H1 (cell line): ENCODE measurements around the gene SORBS1. TPM values are rescaled to one million over a fixed set of nuclear protein-coding genes. Genes with fewer than 3 reads are reported as not detected.

Experiments used
- CTCF ChIA-PET: fragments of 300-600 bp; sonication (Branson Sonifier 250); formaldehyde crosslinking; loops from one replicate; lab custom pipeline; 2021; ENCODE audit not compliant: partially characterized antibody; lab: Charles Lee
- POLR2A ChIA-PET: fragments of 300-600 bp; sonication (Branson Sonifier 250); formaldehyde crosslinking; loops from one replicate; lab custom pipeline; 2021; ENCODE audit warnings: inconsistent platforms; ENCODE audit not compliant: partially characterized antibody; lab: Charles Lee
- DNase-seq, 2 experiments: peaks; one replicate each; pipeline versions ENCODE4 v3.0.0 to v3.0.0-alpha.2; 2010 to 2022; ENCODE audit warnings: low spot score in 2 of 2, low read depth in 1 of 2, mixed read lengths in 1 of 2
- FAIRE-seq: peaks from 2 replicates; lab custom pipeline; 2011; peaks lifted over from hg19 to GRCh38; lab: Jason Lieb, UNC
- H2AFZ ChIP-seq: 2 replicates; pipeline ENCODE4 v1.8.1; 2012; ENCODE audit warnings: low read length, inconsistent platforms
- H2AK5ac ChIP-seq: 2 replicates; pipeline ENCODE4 v1.6.1; 2013; ENCODE audit warnings: low read depth, low read length
- H2BK120ac ChIP-seq: replicated peaks from 2 replicates; pipeline ENCODE3; 2013; ENCODE audit warnings: low read depth, low read length, inconsistent platforms
- H2BK12ac ChIP-seq: 2 replicates; pipeline ENCODE4 v1.6.1; 2013; ENCODE audit warnings: low read depth, low read length
- H2BK15ac ChIP-seq: 2 replicates; pipeline ENCODE4 v1.6.1; 2013; ENCODE audit warnings: low read length
- H2BK20ac ChIP-seq: 2 replicates; pipeline ENCODE4 v1.6.1; 2013; ENCODE audit warnings: low read length
- H2BK5ac ChIP-seq: 2 replicates; pipeline ENCODE4 v1.6.1; 2013; ENCODE audit warnings: low read depth, low read length
- H3K14ac ChIP-seq: 2 replicates; pipeline ENCODE4 v1.6.1; 2013; ENCODE audit warnings: inconsistent platforms; ENCODE audit not compliant: insufficient read length
- H3K18ac ChIP-seq: 2 replicates; pipeline ENCODE4 v1.6.1; 2013; ENCODE audit warnings: low read length; ENCODE audit errors: extremely low read depth
- H3K23ac ChIP-seq: 2 replicates; pipeline ENCODE4 v1.6.1; 2013; ENCODE audit warnings: inconsistent platforms; ENCODE audit not compliant: insufficient read length
- H3K23me2 ChIP-seq: 2 replicates; pipeline ENCODE4 v1.6.1; 2013; ENCODE audit warnings: low read depth, low read length
- H3K27ac ChIP-seq: 2 replicates; pipeline ENCODE4 v1.6.1; 2011; ENCODE audit warnings: low read depth, low read length, inconsistent platforms
- H3K27me3 ChIP-seq, 4 experiments: replicated peaks in 1 of 4; 1 replicate in 1 of 4; 2 replicates in 3 of 4; pipeline versions ENCODE4 v1.6.1 to v1.8.1; 2011 to 2013; ENCODE audit warnings: low read length in 3 of 4, mild to moderate bottlenecking in 3 of 4, inconsistent platforms in 2 of 4, mixed read lengths in 2 of 4, moderate library complexity in 1 of 4; ENCODE audit not compliant: control insufficient read depth in 3 of 4, insufficient read depth in 3 of 4; ENCODE audit errors: extremely low read depth in 1 of 4
- H3K36me3 ChIP-seq, 4 experiments: 2 replicates each; pipeline versions ENCODE4 v1.6.1 to v1.8.1; 2011 to 2013; ENCODE audit warnings: mild to moderate bottlenecking in 4 of 4, low read length in 3 of 4, moderate library complexity in 2 of 4, control low read depth in 1 of 4, inconsistent platforms in 1 of 4; ENCODE audit not compliant: insufficient read depth in 4 of 4, control insufficient read depth in 2 of 4
- H3K4ac ChIP-seq: replicated peaks from 2 replicates; pipeline ENCODE3; 2013; ENCODE audit warnings: low read length, low read depth, mixed read lengths, inconsistent platforms; ENCODE audit not compliant: insufficient read length
- H3K4me1 ChIP-seq, 4 experiments: replicated peaks in 1 of 4; 1 replicate in 1 of 4; 2 replicates in 3 of 4; pipeline versions ENCODE4 v1.6.1 to v1.8.1; 2011 to 2013; ENCODE audit warnings: low read length in 3 of 4, inconsistent platforms in 2 of 4, mixed read lengths in 1 of 4; ENCODE audit not compliant: insufficient read depth in 4 of 4, control insufficient read depth in 3 of 4
- H3K4me2 ChIP-seq, 2 experiments: 2 replicates each; pipeline versions ENCODE4 v1.6.1 to v1.8.1; 2011 to 2013; ENCODE audit warnings: low read depth in 2 of 2, low read length in 2 of 2, control low read depth in 1 of 2, inconsistent platforms in 1 of 2, mild to moderate bottlenecking in 1 of 2; ENCODE audit not compliant: insufficient read depth in 1 of 2
- H3K4me3 ChIP-seq, 4 experiments: fragments of 200-600, 300-600 bp in 1 of 4; sonication (generic), shearing (Covaris generic), sonication (Bioruptor Twin) in 1 of 4; 2 replicates each; pipeline versions ENCODE4 v1.5.1 to v1.8.1; 2011 to 2016; ENCODE audit warnings: low read length in 4 of 4, low read depth in 3 of 4, control low read depth in 2 of 4, inconsistent platforms in 2 of 4, mild to moderate bottlenecking in 2 of 4, mixed read lengths in 1 of 4, moderate library complexity in 1 of 4; ENCODE audit not compliant: insufficient read depth in 2 of 4; ENCODE audit errors: extremely low read depth in 1 of 4
- H3K56ac ChIP-seq: replicated peaks from 2 replicates; pipeline ENCODE3; 2013; ENCODE audit warnings: low read depth, mild to moderate bottlenecking, mixed read lengths, low read length, inconsistent platforms; ENCODE audit not compliant: insufficient read length
- H3K79me1 ChIP-seq: 2 replicates; pipeline ENCODE4 v1.6.1; 2013; ENCODE audit warnings: low read depth, low read length, control low read depth
- H3K79me2 ChIP-seq, 2 experiments: 2 replicates each; pipeline versions ENCODE4 v1.6.1 to v1.8.1; 2012 to 2013; ENCODE audit warnings: low read length in 2 of 2, mild to moderate bottlenecking in 2 of 2, inconsistent platforms in 1 of 2; ENCODE audit not compliant: insufficient read depth in 2 of 2, control insufficient read depth in 1 of 2
- H3K9ac ChIP-seq, 4 experiments: replicated peaks in 1 of 4; 1 replicate in 1 of 4; 2 replicates in 3 of 4; pipeline versions ENCODE4 v1.6.1 to v1.8.1; 2011 to 2013; ENCODE audit warnings: low read depth in 3 of 4, low read length in 3 of 4, control low read depth in 2 of 4, mild to moderate bottlenecking in 2 of 4, moderate library complexity in 2 of 4, inconsistent platforms in 1 of 4; ENCODE audit errors: extremely low read depth in 1 of 4
- H3K9me3 ChIP-seq, 2 experiments: 2 replicates each; pipeline versions ENCODE4 v1.6.1 to v1.8.1; 2012 to 2013; ENCODE audit warnings: mild to moderate bottlenecking in 2 of 2, moderate library complexity in 2 of 2, control low read depth in 1 of 2, inconsistent platforms in 1 of 2, low read depth in 1 of 2, low read length in 1 of 2, mixed read lengths in 1 of 2; ENCODE audit not compliant: insufficient read depth in 2 of 2
- H4K20me1 ChIP-seq, 2 experiments: replicated peaks in 1 of 2; 2 replicates each; pipeline versions ENCODE3 to v1.8.1; 2011 to 2013; ENCODE audit warnings: inconsistent platforms in 2 of 2, low read length in 2 of 2, mild to moderate bottlenecking in 1 of 2; ENCODE audit not compliant: insufficient read depth in 2 of 2, control insufficient read depth in 1 of 2
- H4K5ac ChIP-seq: 2 replicates; pipeline ENCODE4 v1.6.1; 2013; ENCODE audit warnings: low read length, low read depth, mixed read lengths, inconsistent platforms; ENCODE audit not compliant: insufficient read length
- H4K8ac ChIP-seq: 2 replicates; pipeline ENCODE4 v1.8.0; 2013; ENCODE audit warnings: mild to moderate bottlenecking, moderate library complexity, low read length, inconsistent platforms; ENCODE audit not compliant: insufficient read depth; ENCODE audit errors: extremely low read depth
- H4K91ac ChIP-seq: replicated peaks from 2 replicates; pipeline ENCODE3; 2013; ENCODE audit warnings: low read length, mixed read lengths, inconsistent platforms; ENCODE audit not compliant: insufficient read length
- BACH1 ChIP-seq: IDR thresholded peaks from 2 replicates; pipeline ENCODE4 v1.6.1; 2012; ENCODE audit warnings: low read length, improper control_type of control experiment
- CHD2 ChIP-seq: IDR thresholded peaks from 2 replicates; pipeline ENCODE4 v1.6.1; 2012; ENCODE audit warnings: low read length, improper control_type of control experiment
- EZH2 ChIP-seq: fragments of 200-600 bp; sonication (generic); IDR thresholded peaks from 2 replicates; pipeline ENCODE4 v1.7.1; 2012; ENCODE audit warnings: low read depth, mild to moderate bottlenecking, moderate library complexity, low read length, inconsistent platforms; ENCODE audit not compliant: severe bottlenecking
- NRF1 ChIP-seq: IDR thresholded peaks from 2 replicates; pipeline ENCODE4 v1.6.1; 2011; ENCODE audit warnings: mild to moderate bottlenecking, low read depth, low read length, improper control_type of control experiment
- POLR2A ChIP-seq, 2 experiments: IDR thresholded peaks; 1 replicate in 1 of 2; 2 replicates in 1 of 2; pipeline ENCODE4 v1.6.1; 2011; ENCODE audit warnings: low read depth in 2 of 2, low read length in 2 of 2, mild to moderate bottlenecking in 2 of 2; ENCODE audit errors: control extremely low read depth in 1 of 2
- POLR2AphosphoS5 ChIP-seq: IDR thresholded peaks from 2 replicates; pipeline ENCODE4 v1.6.1; 2011; ENCODE audit warnings: low read depth, low read length
- RFX5 ChIP-seq: IDR thresholded peaks from 2 replicates; pipeline ENCODE4 v1.6.1; 2011; ENCODE audit warnings: low read depth, low read length, improper control_type of control experiment, borderline replicate concordance
- RNF2 ChIP-seq: fragments of 200-900, 300-1000 bp; sonication (generic); IDR thresholded peaks from 2 replicates; pipeline ENCODE4 v1.7.1; 2016; ENCODE audit warnings: borderline replicate concordance, low read depth, mild to moderate bottlenecking, antibody characterized with exemption, low read length; ENCODE audit not compliant: poor library complexity, severe bottlenecking; ENCODE audit errors: missing control alignments
- RXRA ChIP-seq: IDR thresholded peaks from 2 replicates; pipeline ENCODE4 v1.6.1; 2011; ENCODE audit warnings: low read depth, mild to moderate bottlenecking, low read length, moderate library complexity; ENCODE audit not compliant: insufficient read depth
- SP4 ChIP-seq: IDR thresholded peaks from 2 replicates; pipeline ENCODE4 v1.6.1; 2012; ENCODE audit warnings: low read length, inconsistent platforms
- WGBS, 2 experiments: shearing (Covaris generic) in 1 of 2; methylation state at CpG; one replicate each; pipeline versions ENCODE4 v1.1.6 to v1.1.7; 2013 to 2015; ENCODE audit warnings: low lambda C conversion rate in 2 of 2, mixed read lengths in 2 of 2, inconsistent platforms in 1 of 2, low coverage in 1 of 2, missing lambda C conversion rate in 1 of 2; ENCODE audit not compliant: insufficient replicate concordance in 2 of 2, insufficient coverage in 1 of 2, insufficient read length in 1 of 2; ENCODE audit errors: extremely low coverage in 1 of 2, missing lambda C conversion rate in 1 of 2; 5-methylcytosine and 5-hydroxymethylcytosine counted together
- polyA plus RNA-seq, 7 experiments: library from polyadenylated mRNA; depleted of rRNA in 3 of 7; stranded (reverse) in 5 of 7; unstranded in 2 of 7; fragments of >200 nt in 5 of 7; fragments of 200-250 nt in 2 of 7; gene quantifications; 1 replicate in 5 of 7; 2 replicates in 1 of 7; 4 replicates in 1 of 7; pipeline versions ENCODE4 v1.2.1 to v1.2.3, GENCODE V29; 2011 to 2013; ENCODE audit warnings: missing spikeins in 2 of 7, mixed read lengths in 2 of 7
- total RNA-seq: library from RNA; stranded (reverse); fragmentation: NEBNext Ultra II Directional; extraction: Animal tissue kit (Norgen Biotek cat#: 25700); gene quantifications from 2 replicates; pipeline ENCODE4 v1.2.1, GENCODE V29; 2021
- TF ChIP-seq, protein P1 (sequence below): IDR thresholded peaks from 2 replicates; pipeline ENCODE4 v1.6.1; 2011; ENCODE audit warnings: low read length, improper control_type of control experiment
- TF ChIP-seq, protein P2 (sequence below): IDR thresholded peaks from 2 replicates; pipeline ENCODE4 v1.6.1; 2012; ENCODE audit warnings: inconsistent platforms

The SORBS1 gene
- total and polyA plus RNA-seq, 2 of the 8 experiments (the other 6 are each of a cell fraction or from before 2014, with no cell fraction given), result 16.0 to 35.0 TPM

DNA sequence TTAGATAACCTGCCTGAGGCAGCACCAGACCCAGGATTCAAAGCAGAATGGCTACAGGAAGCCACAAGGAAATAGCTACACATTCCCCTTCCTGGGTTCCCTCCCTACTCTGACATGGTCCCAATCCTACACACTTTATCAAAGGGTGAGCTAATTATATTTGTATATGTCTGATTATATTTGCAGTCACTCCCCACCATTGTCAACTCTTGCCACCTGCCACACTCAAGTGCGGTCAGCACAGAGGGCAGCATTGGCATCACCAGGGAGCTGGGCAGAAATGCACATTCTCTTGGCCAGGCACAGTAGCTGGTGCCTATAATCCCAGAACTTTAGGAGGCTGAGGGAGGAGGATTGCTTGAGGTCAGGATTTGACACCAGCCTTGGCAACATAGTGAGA lies 156.3 kb downstream of the SORBS1 start:
- Histone ChIP-seq H2BK120ac (no peak overlapping the region), H4K8ac (no peak overlapping the region), H2AFZ (no peak overlapping the region), H3K27me3 (no peaks in the 10 kb centered on the region), H3K27ac (no peak overlapping the region), H2BK5ac (no peak overlapping the region), H3K18ac (no peak overlapping the region), H4K91ac (no peak overlapping the region), H3K23me2 (no peaks in the 10 kb centered on the region), H3K56ac (no peak overlapping the region), H3K36me3 (peaks cover 0 to 9% (median 5%) of the 10 kb centered on the region in 4 experiments; a peak in 3 of 8 replicates), H3K23ac (no peak overlapping the region), H2BK15ac (0 out of 2 replicates have a peak overlapping the region, but pooled peaks have one; percentile 31), H3K4me2 (no peak overlapping the region), H4K5ac (no peak overlapping the region), H3K4me1 (peaks cover 4 to 7% (median 5%) of the 10 kb centered on the region in 4 experiments; a peak in 4 of 7 replicates), H4K20me1 (peaks cover 0 to 1% of the 10 kb centered on the region in 2 experiments), H3K9ac (no peak overlapping the region), H3K9me3 (no peaks in the 10 kb centered on the region), H3K14ac (no peak overlapping the region), H3K79me1 (no peaks in the 10 kb centered on the region), H2BK12ac (no peak overlapping the region), H3K4me3 (no peak overlapping the region), H3K4ac (no peak overlapping the region), H3K79me2 (no peaks in the 10 kb centered on the region), H2AK5ac (no peak overlapping the region), H2BK20ac (no peak overlapping the region)
- 100% methylated on average over 1 of the region's 1 CpG; no CpG with 5 or more reads in 1 of the 2 experiments for WGBS, 2 experiments
- no peak for TF ChIP-seq EZH2
- no peak for TF ChIP-seq SP4
- no peak for TF ChIP-seq RXRA
- TF ChIP-seq, protein P1, sequence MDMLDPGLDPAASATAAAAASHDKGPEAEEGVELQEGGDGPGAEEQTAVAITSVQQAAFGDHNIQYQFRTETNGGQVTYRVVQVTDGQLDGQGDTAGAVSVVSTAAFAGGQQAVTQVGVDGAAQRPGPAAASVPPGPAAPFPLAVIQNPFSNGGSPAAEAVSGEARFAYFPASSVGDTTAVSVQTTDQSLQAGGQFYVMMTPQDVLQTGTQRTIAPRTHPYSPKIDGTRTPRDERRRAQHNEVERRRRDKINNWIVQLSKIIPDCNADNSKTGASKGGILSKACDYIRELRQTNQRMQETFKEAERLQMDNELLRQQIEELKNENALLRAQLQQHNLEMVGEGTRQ, result no peak
- no peak for TF ChIP-seq RNF2
- no peak for TF ChIP-seq CHD2
- TF ChIP-seq NRF1, result no peak
- no peak for TF ChIP-seq POLR2AphosphoS5
- TF ChIP-seq, protein P2, sequence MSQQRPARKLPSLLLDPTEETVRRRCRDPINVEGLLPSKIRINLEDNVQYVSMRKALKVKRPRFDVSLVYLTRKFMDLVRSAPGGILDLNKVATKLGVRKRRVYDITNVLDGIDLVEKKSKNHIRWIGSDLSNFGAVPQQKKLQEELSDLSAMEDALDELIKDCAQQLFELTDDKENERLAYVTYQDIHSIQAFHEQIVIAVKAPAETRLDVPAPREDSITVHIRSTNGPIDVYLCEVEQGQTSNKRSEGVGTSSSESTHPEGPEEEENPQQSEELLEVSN, result no peak
- TF ChIP-seq POLR2A (IDR thresholded peaks at IDR 0.05; ENCODE audit: control extremely low read depth in 1 of 2, low read depth in 2 of 2, low read length in 2 of 2), result no peak
- no peak for TF ChIP-seq RFX5
- no peak for TF ChIP-seq BACH1
- DNase-seq (no peak), FAIRE-seq (no peak)
- CTCF ChIA-PET, result interaction anchor here (0.7 to 6.6 kb wide), 14 partner anchors 11 to 226 kb away, joined by 3 to 47 read pairs (median 4); partner anchors contain the start of gene SORBS1
- POLR2A ChIA-PET, result no interaction called here
